ENCODE measurements around the gene TMEM123.

DNA sequence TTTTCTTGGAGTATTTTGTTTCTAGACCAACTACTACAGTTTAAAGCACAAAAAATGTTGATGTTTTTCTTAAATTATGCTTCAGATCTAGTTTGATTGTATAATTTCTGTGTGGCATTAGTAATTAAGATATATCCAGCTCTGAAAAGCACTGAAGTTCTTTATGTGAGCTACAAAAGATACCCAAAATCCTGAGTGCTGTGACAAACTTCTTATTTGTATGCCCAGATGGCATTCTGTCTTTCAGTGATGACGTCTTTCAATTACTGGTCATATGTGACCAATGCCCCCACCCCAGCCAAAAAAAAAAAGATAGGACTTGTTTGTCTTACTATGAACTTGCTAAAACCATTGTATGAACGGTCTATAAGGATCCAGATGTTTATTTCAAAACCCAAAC is 54.3 kb downstream of the TMEM123 start:
- TF ChIP-seq MXI1 (IDR thresholded peaks at IDR 0.05; ENCODE audit: low read depth, low read length) (no peak), ZNF207 (IDR thresholded peaks at IDR 0.05; ENCODE audit: borderline replicate concordance) (no peak), BHLHE40 (IDR thresholded peaks at IDR 0.05; ENCODE audit: borderline replicate concordance in 1 of 2, low read depth in 2 of 2, low read length in 1 of 2) (no peak), EZH2 (IDR thresholded peaks at IDR 0.05; ENCODE audit: borderline replicate concordance, control insufficient read depth, low read depth, low read length) (no peak), PAX8 (IDR thresholded peaks at IDR 0.05) (no peak), POLR2A (IDR thresholded peaks at IDR 0.05; ENCODE audit: low read depth, low read length) (no peak), TARDBP (IDR thresholded peaks at IDR 0.05; ENCODE audit: borderline replicate concordance) (no peak)
- TF ChIP-seq, protein P1, sequence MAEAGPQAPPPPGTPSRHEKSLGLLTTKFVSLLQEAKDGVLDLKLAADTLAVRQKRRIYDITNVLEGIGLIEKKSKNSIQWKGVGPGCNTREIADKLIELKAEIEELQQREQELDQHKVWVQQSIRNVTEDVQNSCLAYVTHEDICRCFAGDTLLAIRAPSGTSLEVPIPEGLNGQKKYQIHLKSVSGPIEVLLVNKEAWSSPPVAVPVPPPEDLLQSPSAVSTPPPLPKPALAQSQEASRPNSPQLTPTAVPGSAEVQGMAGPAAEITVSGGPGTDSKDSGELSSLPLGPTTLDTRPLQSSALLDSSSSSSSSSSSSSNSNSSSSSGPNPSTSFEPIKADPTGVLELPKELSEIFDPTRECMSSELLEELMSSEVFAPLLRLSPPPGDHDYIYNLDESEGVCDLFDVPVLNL (IDR thresholded peaks at IDR 0.05; ENCODE audit: low read depth, low read length), result no peak
- TF ChIP-seq, protein P2, sequence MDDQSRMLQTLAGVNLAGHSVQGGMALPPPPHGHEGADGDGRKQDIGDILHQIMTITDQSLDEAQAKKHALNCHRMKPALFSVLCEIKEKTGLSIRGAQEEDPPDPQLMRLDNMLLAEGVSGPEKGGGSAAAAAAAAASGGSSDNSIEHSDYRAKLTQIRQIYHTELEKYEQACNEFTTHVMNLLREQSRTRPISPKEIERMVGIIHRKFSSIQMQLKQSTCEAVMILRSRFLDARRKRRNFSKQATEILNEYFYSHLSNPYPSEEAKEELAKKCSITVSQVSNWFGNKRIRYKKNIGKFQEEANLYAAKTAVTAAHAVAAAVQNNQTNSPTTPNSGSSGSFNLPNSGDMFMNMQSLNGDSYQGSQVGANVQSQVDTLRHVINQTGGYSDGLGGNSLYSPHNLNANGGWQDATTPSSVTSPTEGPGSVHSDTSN (IDR thresholded peaks at IDR 0.05; ENCODE audit: insufficient replicate concordance, low read depth, low read length), result no peak
- TF ChIP-seq, protein P3, sequence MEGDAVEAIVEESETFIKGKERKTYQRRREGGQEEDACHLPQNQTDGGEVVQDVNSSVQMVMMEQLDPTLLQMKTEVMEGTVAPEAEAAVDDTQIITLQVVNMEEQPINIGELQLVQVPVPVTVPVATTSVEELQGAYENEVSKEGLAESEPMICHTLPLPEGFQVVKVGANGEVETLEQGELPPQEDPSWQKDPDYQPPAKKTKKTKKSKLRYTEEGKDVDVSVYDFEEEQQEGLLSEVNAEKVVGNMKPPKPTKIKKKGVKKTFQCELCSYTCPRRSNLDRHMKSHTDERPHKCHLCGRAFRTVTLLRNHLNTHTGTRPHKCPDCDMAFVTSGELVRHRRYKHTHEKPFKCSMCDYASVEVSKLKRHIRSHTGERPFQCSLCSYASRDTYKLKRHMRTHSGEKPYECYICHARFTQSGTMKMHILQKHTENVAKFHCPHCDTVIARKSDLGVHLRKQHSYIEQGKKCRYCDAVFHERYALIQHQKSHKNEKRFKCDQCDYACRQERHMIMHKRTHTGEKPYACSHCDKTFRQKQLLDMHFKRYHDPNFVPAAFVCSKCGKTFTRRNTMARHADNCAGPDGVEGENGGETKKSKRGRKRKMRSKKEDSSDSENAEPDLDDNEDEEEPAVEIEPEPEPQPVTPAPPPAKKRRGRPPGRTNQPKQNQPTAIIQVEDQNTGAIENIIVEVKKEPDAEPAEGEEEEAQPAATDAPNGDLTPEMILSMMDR (IDR thresholded peaks at IDR 0.05 in 2 of 3, conservative IDR thresholded peaks at IDR 0.05 in 1 of 3; ENCODE audit: control insufficient read depth in 2 of 3, extremely low read depth in 1 of 3, insufficient read depth in 1 of 3, low read depth in 3 of 3, low read length in 3 of 3), result no peak
- TF ChIP-seq, protein P4, sequence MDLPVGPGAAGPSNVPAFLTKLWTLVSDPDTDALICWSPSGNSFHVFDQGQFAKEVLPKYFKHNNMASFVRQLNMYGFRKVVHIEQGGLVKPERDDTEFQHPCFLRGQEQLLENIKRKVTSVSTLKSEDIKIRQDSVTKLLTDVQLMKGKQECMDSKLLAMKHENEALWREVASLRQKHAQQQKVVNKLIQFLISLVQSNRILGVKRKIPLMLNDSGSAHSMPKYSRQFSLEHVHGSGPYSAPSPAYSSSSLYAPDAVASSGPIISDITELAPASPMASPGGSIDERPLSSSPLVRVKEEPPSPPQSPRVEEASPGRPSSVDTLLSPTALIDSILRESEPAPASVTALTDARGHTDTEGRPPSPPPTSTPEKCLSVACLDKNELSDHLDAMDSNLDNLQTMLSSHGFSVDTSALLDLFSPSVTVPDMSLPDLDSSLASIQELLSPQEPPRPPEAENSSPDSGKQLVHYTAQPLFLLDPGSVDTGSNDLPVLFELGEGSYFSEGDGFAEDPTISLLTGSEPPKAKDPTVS (IDR thresholded peaks at IDR 0.05; ENCODE audit: low read depth, low read length), result no peak
- TF ChIP-seq, protein P5, sequence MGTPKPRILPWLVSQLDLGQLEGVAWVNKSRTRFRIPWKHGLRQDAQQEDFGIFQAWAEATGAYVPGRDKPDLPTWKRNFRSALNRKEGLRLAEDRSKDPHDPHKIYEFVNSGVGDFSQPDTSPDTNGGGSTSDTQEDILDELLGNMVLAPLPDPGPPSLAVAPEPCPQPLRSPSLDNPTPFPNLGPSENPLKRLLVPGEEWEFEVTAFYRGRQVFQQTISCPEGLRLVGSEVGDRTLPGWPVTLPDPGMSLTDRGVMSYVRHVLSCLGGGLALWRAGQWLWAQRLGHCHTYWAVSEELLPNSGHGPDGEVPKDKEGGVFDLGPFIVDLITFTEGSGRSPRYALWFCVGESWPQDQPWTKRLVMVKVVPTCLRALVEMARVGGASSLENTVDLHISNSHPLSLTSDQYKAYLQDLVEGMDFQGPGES (IDR thresholded peaks at IDR 0.05), result no peak

All from GM12878 (cell line).